Muscle layer of duodenum (tissue), 2 donors: ENCODE data around the gene APOH.

Experiments used
- H3K27ac ChIP-seq: one replicate; pipeline ENCODE4 v1.7.0; 2013; ENCODE audit warnings: mild to moderate bottlenecking, low read length
- H3K27me3 ChIP-seq: one replicate; pipeline ENCODE4 v1.7.0; 2013; ENCODE audit warnings: low read depth, mild to moderate bottlenecking, control low read depth, low read length
- H3K36me3 ChIP-seq, 2 donors: one replicate each; pipeline ENCODE4 v1.7.0; 2013; ENCODE audit warnings: low read length in 2 of 2, control low read depth in 1 of 2, mild to moderate bottlenecking in 1 of 2; ENCODE audit not compliant: insufficient read depth in 2 of 2, control insufficient read depth in 1 of 2
- H3K4me1 ChIP-seq, 2 donors: one replicate each; pipeline ENCODE4 v1.7.0; 2013; ENCODE audit warnings: low read length in 2 of 2, mild to moderate bottlenecking in 2 of 2, control low read depth in 1 of 2, moderate library complexity in 1 of 2; ENCODE audit not compliant: insufficient read depth in 2 of 2, control insufficient read depth in 1 of 2
- H3K4me3 ChIP-seq, 2 donors: one replicate each; pipeline ENCODE4 v1.7.0; 2013; ENCODE audit warnings: low read length in 2 of 2, low read depth in 1 of 2, mild to moderate bottlenecking in 1 of 2
- H3K9me3 ChIP-seq, 2 donors: one replicate each; pipeline ENCODE4 v1.7.0; 2013; ENCODE audit warnings: low read length in 2 of 2, control low read depth in 1 of 2, mild to moderate bottlenecking in 1 of 2; ENCODE audit not compliant: control insufficient read depth in 1 of 2
- donor health status: healthy.

APOH gene

DNA sequence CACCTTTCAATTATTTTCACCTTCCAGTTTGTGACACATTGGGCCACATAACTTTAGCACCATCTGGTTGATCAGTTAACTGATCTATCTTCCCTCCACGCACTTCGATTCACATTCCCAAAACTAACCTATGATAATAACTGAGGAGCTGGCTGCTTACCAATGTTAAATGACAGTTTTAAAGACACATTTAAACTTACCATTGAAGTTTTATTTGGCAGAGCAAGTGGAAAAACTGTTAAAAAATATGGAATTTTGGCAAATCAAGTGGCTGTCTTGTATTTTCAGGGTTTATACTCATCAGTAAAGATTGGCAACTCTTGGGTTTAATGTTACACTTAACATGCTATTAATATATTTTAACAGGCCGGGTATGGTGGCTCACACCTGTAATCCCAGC is 5.4 kb upstream of the APOH start:
- H3K9me3 ChIP-seq, result no peaks in the 10 kb centered on the region
- no peaks in the 10 kb centered on the region for H3K4me1 ChIP-seq
- H3K4me3 ChIP-seq, result no peak overlapping the region
- H3K27me3 ChIP-seq, result no peaks in the 10 kb centered on the region
- no peaks in the 10 kb centered on the region for H3K36me3 ChIP-seq
- H3K27ac ChIP-seq, result no peak overlapping the region

DNA sequence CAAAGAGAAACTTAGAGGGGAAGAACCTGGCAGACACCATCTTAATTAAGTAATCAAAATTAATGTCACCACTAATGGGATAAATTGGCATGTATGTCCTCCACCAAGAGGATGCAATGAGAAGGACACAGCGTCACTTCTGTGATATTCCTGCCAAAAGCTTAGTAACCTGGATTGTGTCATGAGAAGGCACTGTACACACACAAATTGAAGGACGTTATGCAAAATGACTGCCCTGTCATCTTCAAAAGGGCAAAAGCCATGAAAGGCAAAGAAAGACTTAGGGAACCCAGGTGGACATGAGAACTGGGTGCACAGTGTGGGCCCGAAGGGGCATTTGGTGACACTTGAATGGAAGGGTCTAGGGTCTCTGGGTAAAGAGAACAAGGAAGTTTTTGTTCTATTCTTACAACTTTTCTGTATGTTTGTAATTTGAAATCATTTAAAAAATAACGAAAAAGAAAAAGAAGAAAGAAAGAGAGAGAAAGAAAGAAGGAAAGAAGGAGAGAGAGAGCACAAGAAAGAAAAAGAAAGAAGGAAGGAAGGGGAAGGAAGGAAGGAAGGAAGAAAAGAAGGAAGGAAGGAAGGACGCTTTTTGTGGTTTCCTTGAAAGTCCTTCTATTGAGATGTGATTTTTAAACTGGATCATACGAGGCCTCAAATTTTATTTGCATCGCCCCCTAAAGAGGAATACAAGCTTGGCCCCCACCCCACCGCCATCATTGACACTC is 4.0 kb upstream of the APOH start:
- Histone ChIP-seq H3K36me3 (no peaks in the 10 kb centered on the region), H3K27ac (no peak overlapping the region), H3K27me3 (no peaks in the 10 kb centered on the region), H3K4me3 (no peak overlapping the region), H3K4me1 (no peaks in the 10 kb centered on the region), H3K9me3 (no peaks in the 10 kb centered on the region)

DNA sequence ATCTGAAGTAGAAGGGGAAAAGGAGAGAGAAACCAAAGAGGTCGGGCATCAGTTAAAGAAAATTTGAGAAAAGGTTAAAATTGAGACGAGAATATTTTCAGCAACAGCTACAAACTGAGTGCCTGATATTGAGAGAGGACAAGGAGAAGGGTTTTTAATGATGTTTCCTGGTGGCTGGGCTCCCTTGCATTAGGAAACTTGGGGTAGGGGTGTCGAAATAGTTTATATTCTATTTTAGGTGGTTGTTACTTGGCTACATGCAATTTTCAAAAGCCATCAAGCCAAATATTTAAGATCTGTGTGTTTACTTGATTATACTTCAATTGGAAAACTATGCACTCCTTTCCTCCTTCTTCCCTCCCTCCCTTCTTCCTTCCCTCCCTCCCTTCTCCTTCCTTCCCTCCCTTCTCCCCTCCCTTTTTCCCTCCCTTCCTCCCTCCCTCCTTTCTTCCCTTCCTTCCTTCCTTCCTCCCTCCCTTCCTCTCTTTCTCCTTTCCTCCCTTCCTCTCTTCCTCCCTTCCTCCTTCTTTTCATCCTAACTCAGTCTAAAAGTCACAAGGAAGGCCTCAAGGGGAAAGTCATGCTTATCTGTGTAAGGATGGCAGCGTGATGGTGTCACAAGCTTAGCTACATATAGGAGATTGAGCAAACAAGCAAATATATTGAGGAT is 1.8 kb upstream of the APOH start:
- no peaks in the 10 kb centered on the region for H3K4me1 ChIP-seq
- H3K9me3 ChIP-seq, result no peaks in the 10 kb centered on the region
- H3K27me3 ChIP-seq, result no peaks in the 10 kb centered on the region
- H3K27ac ChIP-seq, result no peak overlapping the region
- no peak overlapping the region for H3K4me3 ChIP-seq
- H3K36me3 ChIP-seq, result no peaks in the 10 kb centered on the region

DNA sequence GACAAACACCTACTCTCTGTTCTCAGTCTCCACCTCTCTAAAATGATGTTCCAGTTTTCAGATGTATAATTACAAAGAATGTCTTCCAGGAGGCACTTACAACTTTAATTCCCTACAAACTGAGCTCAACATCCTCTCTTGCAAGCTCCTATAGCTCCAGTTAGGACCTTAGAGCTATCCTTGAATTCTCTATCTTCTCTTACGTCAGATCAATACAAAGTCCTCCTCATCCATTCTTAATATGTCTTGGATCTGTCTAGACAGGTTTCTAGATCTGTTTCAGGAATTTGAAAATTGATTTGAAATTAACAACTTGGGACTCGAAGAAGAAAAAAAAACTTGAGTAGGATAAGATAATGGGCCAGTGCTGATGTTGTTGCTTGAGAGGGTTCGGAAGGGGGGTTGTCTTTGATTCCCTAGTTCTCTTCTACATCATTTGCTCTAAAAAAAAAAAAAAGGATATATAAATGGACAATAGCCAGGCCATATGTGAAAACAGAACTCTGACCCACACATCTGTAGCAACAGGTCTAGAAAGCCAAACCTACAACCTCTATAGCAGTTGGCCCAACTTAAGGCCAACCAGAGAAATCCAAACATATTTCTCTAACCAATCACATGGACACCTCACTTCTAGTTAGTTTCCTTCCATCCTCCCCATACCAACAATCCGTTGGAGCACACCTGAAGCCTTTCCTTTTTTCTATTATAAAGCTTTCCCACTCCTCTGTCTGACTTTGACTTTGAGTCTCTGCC is 746 bp upstream of the APOH start:
- Histone ChIP-seq H3K4me3 (no peak overlapping the region), H3K36me3 (no peaks in the 10 kb centered on the region), H3K4me1 (no peaks in the 10 kb centered on the region), H3K9me3 (no peaks in the 10 kb centered on the region), H3K27me3 (no peaks in the 10 kb centered on the region), H3K27ac (no peak overlapping the region)

DNA sequence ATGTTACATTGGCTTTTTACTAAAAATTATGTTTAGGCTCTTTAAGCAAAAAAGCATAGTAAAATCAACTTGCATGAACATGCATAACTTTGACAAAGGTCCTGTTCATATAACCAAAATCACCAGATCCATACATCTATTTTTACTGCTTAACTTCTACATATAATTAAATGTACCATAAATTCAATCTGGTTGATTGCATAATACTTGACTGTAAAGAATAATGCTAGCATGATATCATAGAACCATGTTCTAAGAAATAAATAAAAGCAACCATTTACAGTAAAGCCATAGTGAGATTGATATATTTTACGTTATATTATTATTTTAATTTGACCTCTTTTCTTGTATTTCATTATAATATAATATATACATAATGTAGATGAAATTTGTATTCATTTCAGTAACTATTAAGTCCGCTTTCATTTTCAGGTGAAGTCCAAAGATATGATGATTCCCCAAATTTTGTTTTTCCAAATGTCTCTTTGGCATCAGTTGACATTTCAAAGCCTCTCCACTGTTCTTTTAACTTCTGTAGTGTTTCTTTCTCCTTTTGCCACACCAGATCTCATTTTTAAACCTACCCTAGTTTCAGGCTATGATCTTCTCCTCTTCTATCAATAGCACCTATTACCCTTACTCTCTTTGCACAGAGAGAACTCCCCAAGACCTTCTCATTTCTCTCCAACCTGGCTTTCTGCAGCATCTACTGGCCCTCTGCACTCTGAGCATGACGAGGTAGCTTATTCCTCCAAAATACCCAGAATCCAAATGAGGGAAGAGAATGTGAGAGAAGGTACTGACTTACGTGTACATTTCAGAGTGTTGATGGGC is 1.8 kb downstream of the APOH start:
- Histone ChIP-seq H3K27me3 (no peaks in the 10 kb centered on the region), H3K27ac (no peak overlapping the region), H3K36me3 (no peaks in the 10 kb centered on the region), H3K4me1 (no peaks in the 10 kb centered on the region), H3K9me3 (no peaks in the 10 kb centered on the region), H3K4me3 (no peak overlapping the region)

DNA sequence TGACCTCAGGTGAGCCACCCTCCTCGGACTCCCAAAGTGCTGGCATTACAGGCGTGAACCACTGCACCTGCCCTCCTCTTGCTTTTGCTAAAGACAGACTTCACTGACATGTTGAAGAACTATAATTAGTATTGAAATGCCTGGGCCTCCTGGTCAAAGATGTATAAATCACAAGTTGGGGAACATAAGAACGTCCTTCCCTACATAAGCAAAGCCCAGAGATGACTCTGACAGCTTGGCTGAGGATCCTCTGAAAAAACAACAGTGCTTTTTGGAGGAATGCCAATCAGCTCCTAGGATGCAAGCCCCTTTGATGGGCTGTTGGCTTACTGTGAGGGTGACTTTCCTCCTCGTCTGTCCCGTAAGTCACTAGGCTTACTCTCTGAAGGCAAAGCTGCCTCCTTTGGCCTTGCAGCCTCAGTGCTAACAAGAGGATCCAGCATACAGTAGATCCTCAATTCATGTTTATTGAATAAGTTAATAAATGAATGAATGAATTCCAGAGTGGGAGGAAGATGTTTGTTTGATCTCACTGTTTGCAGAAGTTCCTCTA is 6.3 kb downstream of the APOH start:
- Histone ChIP-seq H3K36me3 (no peaks in the 10 kb centered on the region), H3K4me3 (no peak overlapping the region), H3K9me3 (no peaks in the 10 kb centered on the region), H3K4me1 (no peaks in the 10 kb centered on the region), H3K27ac (no peak overlapping the region), H3K27me3 (no peaks in the 10 kb centered on the region)

DNA sequence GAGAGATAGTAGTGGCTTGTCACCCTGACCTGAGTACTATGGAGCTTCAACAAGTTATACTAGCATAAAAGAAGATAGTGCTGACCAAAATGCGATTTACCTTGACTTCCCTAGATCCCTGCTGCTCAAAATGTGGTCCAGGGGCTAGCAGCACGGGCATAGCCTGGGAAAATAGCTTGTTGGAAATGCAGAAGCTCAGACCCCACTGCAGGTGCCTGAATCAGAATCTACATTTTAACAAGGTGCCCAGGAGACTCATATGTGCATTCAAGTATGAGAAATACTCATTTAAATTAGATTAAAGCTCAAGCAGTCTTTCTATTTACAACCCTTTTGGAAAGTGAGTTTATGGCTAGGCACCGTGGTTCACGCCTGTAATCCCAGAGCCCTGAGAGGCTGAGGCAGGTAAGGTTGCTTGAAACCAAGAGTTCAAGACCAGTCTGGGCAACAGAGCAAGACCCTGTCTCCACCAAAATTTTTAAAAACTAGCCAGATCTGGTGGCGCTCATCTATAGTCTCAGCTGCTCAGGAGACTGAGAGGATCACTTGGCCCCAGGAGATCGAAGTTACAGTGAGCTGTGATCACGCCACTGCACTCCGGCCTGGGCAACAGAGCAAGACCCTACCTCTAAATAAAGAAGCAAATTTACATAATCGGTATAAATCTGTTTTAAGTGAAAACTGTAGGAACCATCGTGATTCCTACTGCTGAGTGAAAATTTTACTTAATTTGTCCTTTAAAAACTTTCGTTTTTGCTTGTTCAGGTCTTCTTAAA is 7.3 kb downstream of the APOH start:
- Histone ChIP-seq H3K4me1 (no peaks in the 10 kb centered on the region), H3K27me3 (no peaks in the 10 kb centered on the region), H3K36me3 (no peaks in the 10 kb centered on the region), H3K27ac (no peak overlapping the region), H3K4me3 (no peak overlapping the region), H3K9me3 (no peaks in the 10 kb centered on the region)

DNA sequence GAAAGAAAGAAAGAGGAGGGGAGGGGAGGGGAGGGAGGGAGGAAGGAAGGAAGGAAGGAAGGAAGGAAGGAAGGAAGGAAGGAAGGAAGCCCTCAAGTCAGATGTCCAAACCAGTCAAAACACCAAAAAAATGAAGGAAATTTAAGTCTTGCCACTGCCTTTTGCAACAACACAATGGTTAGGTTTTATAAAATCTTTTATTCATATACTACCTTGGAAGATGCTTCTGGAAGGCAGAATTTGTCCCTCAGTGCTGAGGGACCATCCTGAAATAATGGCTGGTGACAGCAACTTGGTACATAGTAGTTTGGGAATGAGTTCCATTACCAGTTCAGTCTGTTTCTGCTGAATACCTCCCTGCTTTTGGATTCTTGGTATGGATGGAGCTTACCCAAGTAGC is 7.9 kb downstream of the APOH start:
- Histone ChIP-seq H3K27me3 (no peaks in the 10 kb centered on the region), H3K36me3 (no peaks in the 10 kb centered on the region), H3K9me3 (no peaks in the 10 kb centered on the region), H3K4me1 (no peaks in the 10 kb centered on the region), H3K27ac (no peak overlapping the region), H3K4me3 (no peak overlapping the region)

DNA sequence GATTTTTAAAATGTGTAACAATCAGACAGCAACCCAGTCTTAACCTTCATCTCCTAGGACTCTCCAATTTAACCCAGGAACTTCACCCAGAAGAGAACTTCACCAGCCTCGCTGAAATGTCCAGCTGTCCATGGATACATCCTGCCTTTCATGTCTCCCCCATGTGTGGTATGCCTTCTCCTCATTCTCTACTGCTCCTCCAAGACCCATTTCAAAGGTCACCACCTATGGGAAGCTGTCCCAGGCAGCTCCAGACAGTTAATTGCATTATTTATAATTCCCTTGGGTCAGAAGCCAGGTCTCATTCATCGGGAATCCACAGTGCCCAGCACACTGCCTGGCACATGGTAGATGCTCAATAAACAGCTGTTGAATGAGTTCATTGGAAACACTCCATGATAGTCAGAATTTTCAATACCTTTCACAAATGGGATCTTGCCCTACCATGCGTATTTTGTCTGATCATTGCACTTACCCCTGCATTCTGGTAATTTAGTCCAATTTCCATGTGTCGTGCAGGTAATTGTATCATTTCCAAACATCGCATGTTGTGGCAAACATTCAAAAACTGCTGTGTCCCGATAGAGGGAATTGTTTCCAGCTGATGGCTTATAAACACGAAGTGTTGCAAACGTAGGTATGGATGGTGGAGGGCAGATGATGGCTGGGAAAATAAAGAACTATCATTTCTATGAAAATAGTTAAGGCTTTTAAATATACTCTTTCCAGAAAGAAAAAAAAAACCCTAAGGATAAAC is 9.0 kb downstream of the APOH start:
- H3K27me3 ChIP-seq, result no peaks in the 10 kb centered on the region
- no peaks in the 10 kb centered on the region for H3K4me1 ChIP-seq
- no peaks in the 10 kb centered on the region for H3K9me3 ChIP-seq
- H3K4me3 ChIP-seq, result no peak overlapping the region
- H3K36me3 ChIP-seq, result no peaks in the 10 kb centered on the region
- no peak overlapping the region for H3K27ac ChIP-seq

DNA sequence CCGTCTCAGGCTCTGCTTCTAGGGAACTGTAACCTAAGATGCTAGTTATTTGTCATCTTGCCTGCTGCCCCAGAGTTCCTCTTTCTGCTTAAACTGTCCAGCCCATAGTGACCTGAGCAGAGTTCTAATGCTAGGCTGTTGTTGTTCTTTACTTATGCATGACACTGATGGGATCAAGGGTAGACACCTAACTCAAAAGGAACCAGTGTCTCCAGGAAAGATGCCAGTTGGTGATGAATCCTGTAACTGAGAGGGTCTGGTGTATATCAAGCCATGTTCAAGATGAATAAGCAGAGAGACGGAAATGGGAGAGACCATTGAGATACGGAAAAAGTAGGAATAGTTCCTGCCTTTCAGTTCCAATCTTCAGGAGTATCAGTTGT is 13.7 kb downstream of the APOH start:
- H3K9me3 ChIP-seq, result no peaks in the 10 kb centered on the region
- H3K4me1 ChIP-seq, result no peaks in the 10 kb centered on the region
- no peak overlapping the region for H3K27ac ChIP-seq
- H3K4me3 ChIP-seq, result no peak overlapping the region
- H3K27me3 ChIP-seq, result no peaks in the 10 kb centered on the region
- H3K36me3 ChIP-seq, result no peaks in the 10 kb centered on the region
